Measurements from ENCODE around the gene GAL3ST1.
"Not testable (repeated sequence)": the region's sequence is repeated elsewhere in the genome, so short reads cannot be mapped to it uniquely, and the experiment has no call there.

Gene GAL3ST1

DNA sequence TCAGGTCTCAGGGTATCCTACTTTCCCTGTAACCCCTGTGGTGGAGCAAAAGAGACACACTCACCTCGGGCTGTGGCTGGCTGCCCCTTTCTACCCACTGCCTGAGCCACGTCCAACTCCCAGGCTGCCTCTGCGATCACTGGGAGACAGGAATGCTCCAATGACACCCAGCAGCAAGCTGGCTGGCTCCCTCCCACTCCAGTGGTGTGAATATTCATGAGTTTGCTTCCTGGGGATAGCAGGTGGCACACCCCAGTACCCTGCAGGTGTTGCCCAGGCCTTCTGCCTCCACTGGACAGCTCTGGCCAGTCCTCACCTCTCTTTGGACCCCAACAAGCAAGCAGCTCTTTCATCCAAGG lies 9.7 kb downstream of the GAL3ST1 start:
- DNase-seq (ENCODE audit: low read depth, low spot score): peak; percentile 17

DNA sequence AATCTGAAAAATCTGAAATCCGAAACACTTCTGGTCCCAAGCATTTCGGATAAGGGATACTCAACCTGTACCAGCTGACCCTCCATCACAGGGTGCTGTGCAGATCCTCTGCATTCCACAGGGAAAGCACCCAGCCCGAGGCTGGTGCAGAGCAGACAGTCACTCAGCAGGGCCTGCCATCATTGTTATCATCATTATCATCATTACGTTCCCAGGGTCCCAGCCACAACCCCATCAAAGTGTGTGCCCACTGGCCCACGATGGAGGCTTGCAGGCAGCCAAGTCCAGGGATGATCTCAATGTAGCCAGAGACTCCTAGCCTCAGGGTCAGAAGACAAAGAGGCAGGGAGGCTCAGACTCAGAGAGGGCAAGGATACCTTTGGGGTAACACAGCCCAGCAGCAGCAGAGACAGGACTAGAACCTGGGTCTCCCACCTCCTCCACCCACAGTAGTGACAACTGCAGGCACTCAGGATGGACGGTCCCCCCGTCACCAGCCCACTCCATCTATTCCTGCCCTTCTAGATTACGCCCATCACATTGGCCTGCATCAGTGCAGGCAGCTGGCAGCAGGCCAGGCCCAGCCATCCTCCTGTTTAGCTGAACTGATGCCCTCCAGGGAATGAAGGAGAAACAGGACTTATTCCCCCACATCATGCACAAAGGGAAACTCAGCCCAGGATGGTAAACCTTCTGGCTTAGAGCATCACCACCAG lies 10.3 kb downstream of the GAL3ST1 start:
- DNase-seq (ENCODE audit: low read depth, low spot score): no peak

DNA sequence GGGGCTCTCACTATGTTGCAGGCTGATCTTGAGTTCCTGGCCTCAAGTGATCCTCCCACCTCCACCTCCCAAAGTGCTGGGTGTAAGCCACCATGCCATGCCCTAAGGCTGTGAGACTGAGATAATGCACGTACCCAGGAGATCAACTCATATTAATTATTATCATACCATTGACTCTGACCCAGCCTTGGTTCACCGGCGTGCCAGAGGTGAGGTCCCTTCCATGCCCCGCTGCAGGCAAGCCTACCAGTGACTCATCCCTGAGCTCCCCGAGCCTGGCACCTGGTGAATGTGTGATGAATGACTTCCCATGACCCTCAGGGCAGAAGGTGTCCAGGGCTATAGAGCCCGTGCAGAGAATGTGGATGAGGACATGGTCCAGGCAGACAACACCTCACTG lies 12.1 kb downstream of the GAL3ST1 start:
- DNase-seq (ENCODE audit: low read depth, low spot score): no peak

- no peak for DNase-seq (ENCODE audit: low read depth, low spot score)
These were observed 12.9 kb downstream of the GAL3ST1 start for GRCh38 chr22:30561402-30562189.

GRCh38 chr22:30560643-30561202 lies 13.7 kb downstream of the GAL3ST1 start:
- not testable (repeated sequence) for DNase-seq (ENCODE audit: low read depth, low spot score)

DNA sequence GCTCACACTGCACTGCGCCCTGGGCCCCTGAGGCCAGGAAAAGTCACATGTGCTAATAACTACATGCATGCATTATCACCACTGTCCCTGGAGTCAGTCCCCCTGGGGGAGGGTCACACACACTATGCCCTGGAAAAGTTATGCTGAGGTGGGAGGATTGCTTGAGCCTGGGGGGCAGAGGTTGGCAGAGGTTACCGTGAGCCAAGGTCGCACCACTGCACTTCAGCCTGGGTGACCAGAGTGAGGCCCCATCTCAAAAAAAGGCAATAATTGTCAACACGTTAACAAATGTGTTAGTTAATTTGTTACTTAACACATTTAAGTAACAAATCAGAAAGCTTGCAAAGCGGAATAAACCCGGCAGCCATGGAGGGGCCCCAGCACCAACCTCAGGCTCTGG lies 14.6 kb downstream of the GAL3ST1 start:
- DNase-seq (ENCODE audit: low read depth, low spot score): no peak

GRCh38 chr22:30557243-30557642 lies 17.2 kb downstream of the GAL3ST1 start:
- no peak for DNase-seq (ENCODE audit: low read depth, low spot score)

- no peak for DNase-seq (ENCODE audit: low read depth, low spot score)
These were observed 18.1 kb downstream of the GAL3ST1 start for GRCh38 chr22:30556388-30556787.

DNA sequence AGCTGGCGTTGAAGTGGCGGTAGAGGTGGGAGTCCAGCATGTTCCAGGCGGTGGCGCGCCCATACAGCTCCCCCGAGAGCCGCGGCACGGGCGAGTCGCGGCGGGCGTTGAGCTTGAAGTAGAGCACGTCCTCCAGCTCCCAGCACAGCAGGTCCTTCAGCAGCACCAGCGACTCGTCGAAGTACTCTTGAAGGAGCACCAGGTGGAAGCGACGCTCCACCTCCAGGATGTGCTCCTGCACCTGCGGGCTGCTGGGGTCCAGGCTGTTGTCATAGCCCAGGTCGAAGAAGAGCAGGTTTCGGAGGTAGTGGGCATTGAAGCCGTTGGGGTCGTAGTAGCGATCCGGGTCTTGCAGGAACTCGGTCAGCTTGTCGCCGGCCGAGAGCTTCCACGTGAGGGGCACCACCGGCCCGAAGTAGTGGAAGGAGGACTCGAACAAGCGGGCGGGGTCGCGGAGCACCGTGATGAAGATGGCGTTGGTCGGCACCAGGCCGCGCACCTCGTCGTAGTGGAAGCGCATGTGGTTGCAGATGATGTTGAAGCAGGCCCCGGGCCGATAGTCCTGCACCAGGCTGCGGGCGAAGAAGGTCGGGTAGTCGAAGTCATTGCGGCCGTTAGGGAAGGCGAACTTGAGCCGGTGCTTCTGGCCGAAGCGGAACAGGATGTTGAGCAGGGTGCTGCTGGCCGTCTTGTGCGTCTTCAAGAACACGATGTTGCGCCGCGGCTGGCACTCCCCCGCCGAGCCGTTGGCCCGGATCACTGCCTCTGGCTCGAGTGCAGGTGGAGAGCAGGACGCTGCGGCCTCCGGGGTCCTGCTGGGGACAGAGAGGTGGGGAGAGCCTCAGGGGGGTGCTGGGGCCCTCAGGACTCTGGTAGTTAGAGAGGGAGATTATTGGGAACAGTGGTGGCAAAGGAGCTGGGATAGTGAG lies 18.9 kb downstream of the GAL3ST1 start:
- DNase-seq (ENCODE audit: low read depth, low spot score): no peak

DNA sequence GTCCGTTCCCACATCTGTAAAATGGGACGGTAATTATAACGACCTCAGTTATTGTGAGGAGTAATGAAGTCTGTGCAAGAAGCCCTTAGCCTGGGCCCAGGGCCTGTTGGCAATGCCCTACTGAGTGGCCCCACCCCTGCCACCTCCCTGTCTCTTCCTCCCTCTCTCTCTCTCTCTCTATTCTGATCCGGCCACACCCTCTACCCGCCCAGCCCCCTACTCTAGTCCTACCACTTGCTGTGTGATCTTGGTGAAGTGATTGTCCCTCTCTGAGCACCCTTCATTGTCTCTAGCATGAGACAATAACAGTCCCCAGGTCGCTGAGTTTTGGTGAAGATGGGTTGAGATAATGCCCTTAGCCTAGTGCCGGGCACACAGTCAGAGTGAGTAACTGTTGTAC lies 20.5 kb downstream of the GAL3ST1 start:
- no peak for DNase-seq (ENCODE audit: low read depth, low spot score)

DNA sequence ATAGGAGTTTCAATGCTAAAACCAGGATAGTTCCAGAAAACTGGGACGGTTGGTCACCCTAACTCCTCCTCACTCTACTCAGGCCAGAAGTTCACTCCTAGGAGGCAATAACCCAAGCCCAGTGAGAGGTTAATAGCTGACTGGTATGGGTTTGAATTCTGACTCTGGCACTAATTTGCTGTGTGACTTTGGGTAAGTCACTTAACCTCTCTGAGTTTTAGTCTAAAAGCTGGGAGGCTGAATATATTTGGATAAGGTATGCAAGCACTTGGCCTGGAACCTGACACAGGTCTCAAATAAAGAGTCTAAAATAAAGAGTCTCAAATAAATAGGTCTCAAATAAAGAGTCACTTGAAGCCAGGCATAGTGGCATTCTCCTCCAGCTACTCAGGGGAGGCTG lies 21.7 kb downstream of the GAL3ST1 start:
- no peak for DNase-seq (ENCODE audit: low read depth, low spot score)

- not testable (repeated sequence) for DNase-seq (ENCODE audit: low read depth, low spot score)
These were observed 22.7 kb downstream of the GAL3ST1 start for GRCh38 chr22:30551813-30552212.

- no peak for DNase-seq (ENCODE audit: low read depth, low spot score)
These were observed 27.3 kb downstream of the GAL3ST1 start for GRCh38 chr22:30547188-30547587.

DNA sequence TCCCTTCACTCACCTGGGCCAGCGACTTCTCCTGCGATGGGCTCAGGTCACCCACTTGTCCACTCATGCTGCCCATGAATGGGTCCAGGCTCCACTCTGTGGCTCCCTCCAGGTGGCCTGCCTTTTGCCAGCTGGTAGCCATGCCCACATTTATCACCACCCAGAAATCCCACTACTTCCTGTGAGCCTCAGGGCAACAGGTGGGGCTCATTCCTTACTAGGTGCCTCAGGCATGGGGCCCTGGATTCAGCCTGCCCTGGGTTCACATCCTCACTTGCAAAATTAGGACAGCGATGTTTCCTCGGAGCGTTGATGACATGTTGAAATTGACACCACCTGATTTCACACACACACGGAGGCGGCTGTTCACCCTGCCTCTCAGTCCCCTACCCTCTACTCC lies 27.8 kb downstream of the GAL3ST1 start, which contains the start of gene SEC14L6:
SEC14L6 (minus strand) TSS at position 126 of the 400 bp plus-strand sequence; CDS start at position 67, 59 bp downstream.
- no peak for DNase-seq (ENCODE audit: low read depth, low spot score)

GRCh38 chr22:30542811-30543188 lies 31.7 kb downstream of the GAL3ST1 start:
- DNase-seq (ENCODE audit: low read depth, low spot score): no peak

DNA sequence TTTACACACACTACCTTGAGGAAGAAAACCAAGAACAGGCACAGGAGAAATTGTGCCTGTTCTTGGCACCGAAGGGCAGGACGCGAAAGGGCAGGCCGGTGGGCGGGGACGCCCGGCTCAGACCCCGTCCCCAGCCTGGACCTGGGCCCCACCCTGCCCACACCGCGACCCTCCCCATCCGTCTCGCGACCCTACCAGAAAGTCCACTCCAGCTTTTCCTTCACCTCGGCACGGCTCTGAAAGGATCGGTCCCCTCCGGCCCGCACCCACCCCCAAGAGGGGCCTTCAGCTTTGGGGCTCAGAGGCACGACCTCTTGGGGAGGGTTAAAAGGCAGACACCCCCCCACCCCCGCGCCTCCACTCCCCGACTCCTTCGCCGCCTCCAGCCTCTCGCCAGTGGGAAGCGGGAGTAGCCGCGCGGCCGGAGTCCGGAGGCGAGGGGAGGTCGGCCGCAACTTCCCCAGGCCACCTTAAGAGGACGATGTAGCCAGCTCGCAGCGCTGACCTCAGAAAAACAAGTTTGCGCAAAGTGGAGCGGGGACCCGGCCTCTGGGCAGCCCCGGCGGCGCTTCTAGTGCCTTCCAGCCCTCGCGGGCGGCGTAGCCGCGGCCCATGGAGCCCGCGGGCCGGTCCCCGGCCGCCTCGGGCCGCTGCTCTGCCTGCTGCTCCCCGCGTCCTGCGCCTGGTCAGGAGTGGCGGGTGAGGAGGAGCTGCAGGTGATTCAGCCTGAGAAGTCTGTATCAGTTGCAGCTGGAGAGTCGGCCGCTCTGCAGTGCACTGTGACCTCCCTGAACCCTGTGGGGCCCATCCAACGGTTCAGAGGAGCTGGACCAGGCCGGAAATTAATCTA lies 32.3 kb downstream of the GAL3ST1 start:
- DNase-seq (ENCODE audit: low read depth, low spot score): peak; percentile 46

DNA sequence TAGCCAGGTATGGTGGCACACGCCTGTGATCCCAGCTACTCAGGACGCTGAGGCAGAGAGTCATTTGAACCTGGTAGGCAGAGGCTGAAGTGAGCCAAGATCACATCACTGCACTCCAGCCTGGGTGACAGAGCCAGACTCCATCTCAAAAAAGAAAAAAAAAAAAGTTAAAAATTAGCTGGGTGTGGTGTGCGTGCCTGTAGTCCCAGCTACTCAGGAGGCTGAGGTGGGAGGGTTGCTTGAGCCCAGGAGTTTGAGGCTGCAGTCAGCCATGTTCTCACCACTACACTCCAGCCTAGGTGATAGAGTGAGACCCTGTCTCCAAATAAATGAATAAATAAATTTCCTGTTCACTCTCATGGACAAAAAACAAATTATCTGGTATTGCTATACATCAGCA lies 33.0 kb downstream of the GAL3ST1 start:
- not testable (repeated sequence) for DNase-seq (ENCODE audit: low read depth, low spot score)

GRCh38 chr22:30539368-30539767 lies 35.1 kb downstream of the GAL3ST1 start:
- DNase-seq (ENCODE audit: low read depth, low spot score): no peak

- no peak for DNase-seq (ENCODE audit: low read depth, low spot score)
These were observed 36.2 kb downstream of the GAL3ST1 start for GRCh38 chr22:30538280-30538679.

GRCh38 chr22:30537083-30537731 lies 37.3 kb downstream of the GAL3ST1 start:
- DNase-seq (ENCODE audit: low read depth, low spot score): no peak
